H1 (cell line): ENCODE results near the gene WNT9B. TPM values are rescaled to one million over a fixed set of nuclear protein-coding genes. Genes with fewer than 3 reads are reported as not detected.

Experiments used
- CTCF ChIA-PET: fragments of 300-600 bp; sonication (Branson Sonifier 250); formaldehyde crosslinking; loops from one replicate; lab custom pipeline; 2021; ENCODE audit not compliant: partially characterized antibody; lab: Charles Lee
- POLR2A ChIA-PET: fragments of 300-600 bp; sonication (Branson Sonifier 250); formaldehyde crosslinking; loops from one replicate; lab custom pipeline; 2021; ENCODE audit warnings: inconsistent platforms; ENCODE audit not compliant: partially characterized antibody; lab: Charles Lee
- DNase-seq, 2 experiments: peaks; one replicate each; pipeline versions ENCODE4 v3.0.0 to v3.0.0-alpha.2; 2010 to 2022; ENCODE audit warnings: low spot score in 2 of 2, low read depth in 1 of 2, mixed read lengths in 1 of 2
- FAIRE-seq: peaks from 2 replicates; lab custom pipeline; 2011; peaks lifted over from hg19 to GRCh38; lab: Jason Lieb, UNC
- H2AFZ ChIP-seq: 2 replicates; pipeline ENCODE4 v1.8.1; 2012; ENCODE audit warnings: low read length, inconsistent platforms
- H2AK5ac ChIP-seq: 2 replicates; pipeline ENCODE4 v1.6.1; 2013; ENCODE audit warnings: low read depth, low read length
- H2BK120ac ChIP-seq: replicated peaks from 2 replicates; pipeline ENCODE3; 2013; ENCODE audit warnings: low read depth, low read length, inconsistent platforms
- H2BK12ac ChIP-seq: 2 replicates; pipeline ENCODE4 v1.6.1; 2013; ENCODE audit warnings: low read depth, low read length
- H2BK15ac ChIP-seq: 2 replicates; pipeline ENCODE4 v1.6.1; 2013; ENCODE audit warnings: low read length
- H2BK20ac ChIP-seq: 2 replicates; pipeline ENCODE4 v1.6.1; 2013; ENCODE audit warnings: low read length
- H2BK5ac ChIP-seq: 2 replicates; pipeline ENCODE4 v1.6.1; 2013; ENCODE audit warnings: low read depth, low read length
- H3K14ac ChIP-seq: 2 replicates; pipeline ENCODE4 v1.6.1; 2013; ENCODE audit warnings: inconsistent platforms; ENCODE audit not compliant: insufficient read length
- H3K18ac ChIP-seq: 2 replicates; pipeline ENCODE4 v1.6.1; 2013; ENCODE audit warnings: low read length; ENCODE audit errors: extremely low read depth
- H3K23ac ChIP-seq: 2 replicates; pipeline ENCODE4 v1.6.1; 2013; ENCODE audit warnings: inconsistent platforms; ENCODE audit not compliant: insufficient read length
- H3K23me2 ChIP-seq: 2 replicates; pipeline ENCODE4 v1.6.1; 2013; ENCODE audit warnings: low read depth, low read length
- H3K27ac ChIP-seq: 2 replicates; pipeline ENCODE4 v1.6.1; 2011; ENCODE audit warnings: low read depth, low read length, inconsistent platforms
- H3K27me3 ChIP-seq, 4 experiments: replicated peaks in 1 of 4; 1 replicate in 1 of 4; 2 replicates in 3 of 4; pipeline versions ENCODE4 v1.6.1 to v1.8.1; 2011 to 2013; ENCODE audit warnings: low read length in 3 of 4, mild to moderate bottlenecking in 3 of 4, inconsistent platforms in 2 of 4, mixed read lengths in 2 of 4, moderate library complexity in 1 of 4; ENCODE audit not compliant: control insufficient read depth in 3 of 4, insufficient read depth in 3 of 4; ENCODE audit errors: extremely low read depth in 1 of 4
- H3K36me3 ChIP-seq, 4 experiments: 2 replicates each; pipeline versions ENCODE4 v1.6.1 to v1.8.1; 2011 to 2013; ENCODE audit warnings: mild to moderate bottlenecking in 4 of 4, low read length in 3 of 4, moderate library complexity in 2 of 4, control low read depth in 1 of 4, inconsistent platforms in 1 of 4; ENCODE audit not compliant: insufficient read depth in 4 of 4, control insufficient read depth in 2 of 4
- H3K4ac ChIP-seq: replicated peaks from 2 replicates; pipeline ENCODE3; 2013; ENCODE audit warnings: low read length, low read depth, mixed read lengths, inconsistent platforms; ENCODE audit not compliant: insufficient read length
- H3K4me1 ChIP-seq, 4 experiments: replicated peaks in 1 of 4; 1 replicate in 1 of 4; 2 replicates in 3 of 4; pipeline versions ENCODE4 v1.6.1 to v1.8.1; 2011 to 2013; ENCODE audit warnings: low read length in 3 of 4, inconsistent platforms in 2 of 4, mixed read lengths in 1 of 4; ENCODE audit not compliant: insufficient read depth in 4 of 4, control insufficient read depth in 3 of 4
- H3K4me2 ChIP-seq, 2 experiments: 2 replicates each; pipeline versions ENCODE4 v1.6.1 to v1.8.1; 2011 to 2013; ENCODE audit warnings: low read depth in 2 of 2, low read length in 2 of 2, control low read depth in 1 of 2, inconsistent platforms in 1 of 2, mild to moderate bottlenecking in 1 of 2; ENCODE audit not compliant: insufficient read depth in 1 of 2
- H3K4me3 ChIP-seq, 4 experiments: fragments of 200-600, 300-600 bp in 1 of 4; sonication (generic), shearing (Covaris generic), sonication (Bioruptor Twin) in 1 of 4; 2 replicates each; pipeline versions ENCODE4 v1.5.1 to v1.8.1; 2011 to 2016; ENCODE audit warnings: low read length in 4 of 4, low read depth in 3 of 4, control low read depth in 2 of 4, inconsistent platforms in 2 of 4, mild to moderate bottlenecking in 2 of 4, mixed read lengths in 1 of 4, moderate library complexity in 1 of 4; ENCODE audit not compliant: insufficient read depth in 2 of 4; ENCODE audit errors: extremely low read depth in 1 of 4
- H3K56ac ChIP-seq: replicated peaks from 2 replicates; pipeline ENCODE3; 2013; ENCODE audit warnings: low read depth, mild to moderate bottlenecking, mixed read lengths, low read length, inconsistent platforms; ENCODE audit not compliant: insufficient read length
- H3K79me1 ChIP-seq: 2 replicates; pipeline ENCODE4 v1.6.1; 2013; ENCODE audit warnings: low read depth, low read length, control low read depth
- H3K79me2 ChIP-seq, 2 experiments: 2 replicates each; pipeline versions ENCODE4 v1.6.1 to v1.8.1; 2012 to 2013; ENCODE audit warnings: low read length in 2 of 2, mild to moderate bottlenecking in 2 of 2, inconsistent platforms in 1 of 2; ENCODE audit not compliant: insufficient read depth in 2 of 2, control insufficient read depth in 1 of 2
- H3K9ac ChIP-seq, 4 experiments: replicated peaks in 1 of 4; 1 replicate in 1 of 4; 2 replicates in 3 of 4; pipeline versions ENCODE4 v1.6.1 to v1.8.1; 2011 to 2013; ENCODE audit warnings: low read depth in 3 of 4, low read length in 3 of 4, control low read depth in 2 of 4, mild to moderate bottlenecking in 2 of 4, moderate library complexity in 2 of 4, inconsistent platforms in 1 of 4; ENCODE audit errors: extremely low read depth in 1 of 4
- H3K9me3 ChIP-seq, 2 experiments: 2 replicates each; pipeline versions ENCODE4 v1.6.1 to v1.8.1; 2012 to 2013; ENCODE audit warnings: mild to moderate bottlenecking in 2 of 2, moderate library complexity in 2 of 2, control low read depth in 1 of 2, inconsistent platforms in 1 of 2, low read depth in 1 of 2, low read length in 1 of 2, mixed read lengths in 1 of 2; ENCODE audit not compliant: insufficient read depth in 2 of 2
- H4K20me1 ChIP-seq, 2 experiments: replicated peaks in 1 of 2; 2 replicates each; pipeline versions ENCODE3 to v1.8.1; 2011 to 2013; ENCODE audit warnings: inconsistent platforms in 2 of 2, low read length in 2 of 2, mild to moderate bottlenecking in 1 of 2; ENCODE audit not compliant: insufficient read depth in 2 of 2, control insufficient read depth in 1 of 2
- H4K5ac ChIP-seq: 2 replicates; pipeline ENCODE4 v1.6.1; 2013; ENCODE audit warnings: low read length, low read depth, mixed read lengths, inconsistent platforms; ENCODE audit not compliant: insufficient read length
- H4K8ac ChIP-seq: 2 replicates; pipeline ENCODE4 v1.8.0; 2013; ENCODE audit warnings: mild to moderate bottlenecking, moderate library complexity, low read length, inconsistent platforms; ENCODE audit not compliant: insufficient read depth; ENCODE audit errors: extremely low read depth
- H4K91ac ChIP-seq: replicated peaks from 2 replicates; pipeline ENCODE3; 2013; ENCODE audit warnings: low read length, mixed read lengths, inconsistent platforms; ENCODE audit not compliant: insufficient read length
- HDAC6 ChIP-seq: IDR thresholded peaks from one replicate; pipeline ENCODE4 v1.7.1; 2012; ENCODE audit warnings: low read depth, mild to moderate bottlenecking, inconsistent platforms, low read length, moderate library complexity
- POLR2AphosphoS5 ChIP-seq: IDR thresholded peaks from 2 replicates; pipeline ENCODE4 v1.6.1; 2011; ENCODE audit warnings: low read depth, low read length
- SP2 ChIP-seq: IDR thresholded peaks from 2 replicates; pipeline ENCODE4 v1.6.1; 2012; ENCODE audit warnings: mild to moderate bottlenecking, low read length, inconsistent platforms
- WGBS, 2 experiments: shearing (Covaris generic) in 1 of 2; methylation state at CpG; one replicate each; pipeline versions ENCODE4 v1.1.6 to v1.1.7; 2013 to 2015; ENCODE audit warnings: low lambda C conversion rate in 2 of 2, mixed read lengths in 2 of 2, inconsistent platforms in 1 of 2, low coverage in 1 of 2, missing lambda C conversion rate in 1 of 2; ENCODE audit not compliant: insufficient replicate concordance in 2 of 2, insufficient coverage in 1 of 2, insufficient read length in 1 of 2; ENCODE audit errors: extremely low coverage in 1 of 2, missing lambda C conversion rate in 1 of 2; 5-methylcytosine and 5-hydroxymethylcytosine counted together
- polyA plus RNA-seq, 7 experiments: library from polyadenylated mRNA; depleted of rRNA in 3 of 7; stranded (reverse) in 5 of 7; unstranded in 2 of 7; fragments of >200 nt in 5 of 7; fragments of 200-250 nt in 2 of 7; gene quantifications; 1 replicate in 5 of 7; 2 replicates in 1 of 7; 4 replicates in 1 of 7; pipeline versions ENCODE4 v1.2.1 to v1.2.3, GENCODE V29; 2011 to 2013; ENCODE audit warnings: missing spikeins in 2 of 7, mixed read lengths in 2 of 7
- total RNA-seq: library from RNA; stranded (reverse); fragmentation: NEBNext Ultra II Directional; extraction: Animal tissue kit (Norgen Biotek cat#: 25700); gene quantifications from 2 replicates; pipeline ENCODE4 v1.2.1, GENCODE V29; 2021
- TF ChIP-seq, protein P1 (sequence below): IDR thresholded peaks from 2 replicates; pipeline ENCODE4 v1.6.1; 2012; ENCODE audit warnings: inconsistent platforms
- TF ChIP-seq, protein P2 (sequence below): IDR thresholded peaks from 2 replicates; pipeline ENCODE4 v1.6.1; 2011; ENCODE audit warnings: low read depth, mild to moderate bottlenecking, low read length; ENCODE audit not compliant: insufficient read depth

Gene WNT9B
- total and polyA plus RNA-seq, 2 of the 8 experiments (the other 6 are each of a cell fraction or from before 2014, with no cell fraction given) = 0.21 TPM; not detected in 1

GRCh38 chr17:46848534-46848933 is 2.8 kb upstream of the WNT9B start:
- POLR2A ChIA-PET = interaction anchor here (1.1 kb wide), 1 partner anchor 97 kb away, joined by 4 read pairs; no protein-coding TSS in a partner anchor
- Histone ChIP-seq H2BK5ac (no peak overlapping the region), H3K36me3 (no peaks in the 10 kb centered on the region)

More at GRCh38 chr17:46848534-46848933, 2.8 kb upstream of the WNT9B start:
- no peaks in the 10 kb centered on the region for H3K79me1 ChIP-seq
- H3K27me3 ChIP-seq = peaks cover 20 to 44% (median 36%) of the 10 kb centered on the region in 4 experiments
- no peak overlapping the region for H3K18ac ChIP-seq
- H3K4me1 ChIP-seq = peaks cover 0 to 3% (median 3%) of the 10 kb centered on the region in 4 experiments; a peak in 2 of 7 replicates
- no peak overlapping the region for H4K8ac ChIP-seq
- FAIRE-seq (no peak), DNase-seq (no peak)
- no peak overlapping the region for H2BK20ac ChIP-seq
- H3K4ac ChIP-seq = no peak overlapping the region
- WGBS, 2 experiments = 75% methylated on average over 6 of the region's 6 CpGs; no CpG with 5 or more reads in 1 of the 2 experiments
- H3K79me2 ChIP-seq = no peaks in the 10 kb centered on the region
- no peak overlapping the region for H2BK120ac ChIP-seq
- H2AK5ac ChIP-seq = no peak overlapping the region
- no peak overlapping the region for H3K56ac ChIP-seq
- H3K4me2 ChIP-seq = no peak overlapping the region
- peaks cover 14% of the 10 kb centered on the region for H3K23me2 ChIP-seq
- no peak overlapping the region for H4K91ac ChIP-seq
- peaks cover 0 to 1% of the 10 kb centered on the region in 2 experiments; a peak in 2 of 4 replicates for H3K9me3 ChIP-seq
- CTCF ChIA-PET = interaction anchor here (0.9 to 3.4 kb wide), 7 partner anchors 13 to 152 kb away, joined by 3 to 18 read pairs (median 4); no protein-coding TSS in a partner anchor
- H4K5ac ChIP-seq = no peak overlapping the region
- H3K14ac ChIP-seq = no peak overlapping the region
- H3K4me3 ChIP-seq = no peak overlapping the region
- H3K27ac ChIP-seq = no peak overlapping the region
- no peak overlapping the region for H2BK12ac ChIP-seq
- H3K23ac ChIP-seq = no peak overlapping the region
- no peak overlapping the region for H3K9ac ChIP-seq
- H2AFZ ChIP-seq = no peak overlapping the region
- TF ChIP-seq POLR2AphosphoS5 = no peak
- TF ChIP-seq, protein P1, sequence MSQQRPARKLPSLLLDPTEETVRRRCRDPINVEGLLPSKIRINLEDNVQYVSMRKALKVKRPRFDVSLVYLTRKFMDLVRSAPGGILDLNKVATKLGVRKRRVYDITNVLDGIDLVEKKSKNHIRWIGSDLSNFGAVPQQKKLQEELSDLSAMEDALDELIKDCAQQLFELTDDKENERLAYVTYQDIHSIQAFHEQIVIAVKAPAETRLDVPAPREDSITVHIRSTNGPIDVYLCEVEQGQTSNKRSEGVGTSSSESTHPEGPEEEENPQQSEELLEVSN = no peak
- no peak for TF ChIP-seq SP2
- TF ChIP-seq, protein P2, sequence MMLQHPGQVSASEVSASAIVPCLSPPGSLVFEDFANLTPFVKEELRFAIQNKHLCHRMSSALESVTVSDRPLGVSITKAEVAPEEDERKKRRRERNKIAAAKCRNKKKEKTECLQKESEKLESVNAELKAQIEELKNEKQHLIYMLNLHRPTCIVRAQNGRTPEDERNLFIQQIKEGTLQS = no peak
- no peak for TF ChIP-seq HDAC6
- no peak overlapping the region for H2BK15ac ChIP-seq
- H4K20me1 ChIP-seq = no peaks in the 10 kb centered on the region
